ENCODE results near the gene HBG1.

The HBG1 gene

DNA sequence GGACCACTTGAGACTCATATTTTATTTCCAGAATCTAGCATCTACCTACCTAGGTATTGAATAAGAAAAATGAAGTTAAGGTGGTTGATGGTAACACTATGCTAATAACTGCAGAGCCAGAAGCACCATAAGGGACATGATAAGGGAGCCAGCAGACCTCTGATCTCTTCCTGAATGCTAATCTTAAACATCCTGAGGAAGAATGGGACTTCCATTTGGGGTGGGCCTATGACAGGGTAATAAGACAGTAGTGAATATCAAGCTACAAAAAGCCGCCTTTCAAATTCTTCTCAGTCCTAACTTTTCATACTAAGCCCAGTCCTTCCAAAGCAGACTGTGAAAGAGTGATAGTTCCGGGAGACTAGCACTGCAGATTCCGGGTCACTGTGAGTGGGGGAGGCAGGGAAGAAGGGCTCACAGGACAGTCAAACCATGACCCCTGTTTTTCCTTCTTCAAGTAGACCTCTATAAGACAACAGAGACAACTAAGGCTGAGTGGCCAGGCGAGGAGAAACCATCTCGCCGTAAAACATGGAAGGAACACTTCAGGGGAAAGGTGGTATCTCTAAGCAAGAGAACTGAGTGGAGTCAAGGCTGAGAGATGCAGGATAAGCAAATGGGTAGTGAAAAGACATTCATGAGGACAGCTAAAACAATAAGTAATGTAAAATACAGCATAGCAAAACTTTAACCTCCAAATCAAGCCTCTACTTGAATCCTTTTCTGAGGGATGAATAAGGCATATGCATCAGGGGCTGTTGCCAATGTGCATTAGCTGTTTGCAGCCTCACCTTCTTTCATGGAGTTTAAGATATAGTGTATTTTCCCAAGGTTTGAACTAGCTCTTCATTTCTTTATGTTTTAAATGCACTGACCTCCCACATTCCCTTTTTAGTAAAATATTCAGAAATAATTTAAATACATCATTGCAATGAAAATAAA, 24.8 kb downstream of the HBG1 start:
- no peak for DNase-seq

DNA sequence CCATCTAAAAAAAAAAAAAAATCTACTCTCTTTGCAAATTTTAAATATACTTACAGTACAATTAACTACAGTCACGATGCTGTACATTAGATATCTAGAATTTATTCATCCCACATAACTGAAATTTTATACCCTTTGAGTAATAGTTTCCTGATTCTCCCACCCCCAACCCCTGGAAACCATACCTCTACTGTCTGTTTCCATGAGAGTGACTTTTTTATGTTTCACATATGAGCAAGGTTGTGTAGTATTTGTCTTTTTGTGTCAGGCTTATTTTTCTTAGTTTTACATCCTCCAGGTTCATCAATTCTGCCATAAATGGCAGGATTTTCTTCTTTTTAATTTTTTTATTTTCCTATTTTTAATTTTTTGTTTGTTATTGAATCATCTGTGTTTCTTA, 26.0 kb downstream of the HBG1 start:
- no peak for DNase-seq

DNA sequence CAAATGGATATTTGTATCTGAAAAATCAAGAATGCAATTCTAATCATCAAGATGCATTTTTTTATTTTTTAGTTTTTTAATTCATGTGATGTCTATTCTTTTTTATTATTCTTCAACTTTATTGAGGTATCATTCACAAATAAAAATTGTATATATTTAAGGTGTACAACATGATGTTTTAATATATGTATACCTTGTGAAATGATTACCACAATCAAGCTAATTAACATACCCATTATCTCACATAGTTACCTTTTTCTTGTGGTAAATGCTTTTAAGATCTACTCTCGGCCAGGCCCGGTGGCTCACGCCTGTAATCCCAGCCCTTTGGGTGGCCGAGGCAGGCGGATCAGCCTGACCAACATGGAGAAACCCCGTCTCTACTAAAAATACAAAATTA, 26.5 kb downstream of the HBG1 start:
- no peak for DNase-seq

DNA sequence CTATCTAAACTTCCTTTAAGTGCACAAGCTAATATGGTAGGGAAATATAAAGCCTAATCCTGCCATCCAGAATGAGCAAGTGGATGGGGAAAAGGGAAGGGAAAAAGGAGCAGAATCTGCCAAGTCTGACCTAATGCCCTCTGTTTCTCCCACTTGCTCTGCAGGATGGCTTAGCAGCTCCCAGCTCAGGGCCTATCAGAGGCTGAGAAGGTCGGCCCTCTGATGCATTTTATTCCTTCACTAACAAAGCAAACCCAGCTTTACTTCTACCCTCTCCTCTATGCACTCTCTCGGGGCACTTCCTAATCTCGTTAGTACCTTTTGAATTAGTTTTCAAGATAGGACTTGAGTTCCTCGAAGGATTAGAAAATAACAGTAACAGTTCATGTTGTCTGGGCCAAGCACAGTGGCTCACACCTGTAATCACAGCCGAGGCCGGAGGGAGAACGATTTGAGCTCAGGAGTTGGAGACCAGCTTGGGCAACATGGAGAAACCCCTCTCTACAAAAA, 39.2 kb downstream of the HBG1 start:
- no peak for DNase-seq

DNA sequence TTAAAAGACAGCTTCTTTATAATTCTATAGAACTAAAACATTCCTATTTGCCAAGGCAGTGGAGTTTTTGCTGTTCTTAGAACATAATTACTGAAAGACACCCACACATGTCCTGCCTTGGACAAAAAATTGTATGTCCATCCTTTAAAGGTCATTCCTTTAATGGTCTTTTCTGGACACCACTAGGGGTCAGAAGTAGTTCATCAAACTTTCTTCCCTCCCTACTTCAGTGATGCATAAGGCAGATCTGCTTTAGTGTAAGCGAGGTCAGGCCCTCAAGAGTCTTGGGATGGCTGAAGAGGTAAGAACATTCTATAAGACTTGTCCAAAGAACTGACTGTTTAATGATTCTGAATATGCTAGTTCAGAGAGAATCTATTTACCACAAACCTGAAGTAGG, 44.9 kb downstream of the HBG1 start:
- no peak for DNase-seq

DNA sequence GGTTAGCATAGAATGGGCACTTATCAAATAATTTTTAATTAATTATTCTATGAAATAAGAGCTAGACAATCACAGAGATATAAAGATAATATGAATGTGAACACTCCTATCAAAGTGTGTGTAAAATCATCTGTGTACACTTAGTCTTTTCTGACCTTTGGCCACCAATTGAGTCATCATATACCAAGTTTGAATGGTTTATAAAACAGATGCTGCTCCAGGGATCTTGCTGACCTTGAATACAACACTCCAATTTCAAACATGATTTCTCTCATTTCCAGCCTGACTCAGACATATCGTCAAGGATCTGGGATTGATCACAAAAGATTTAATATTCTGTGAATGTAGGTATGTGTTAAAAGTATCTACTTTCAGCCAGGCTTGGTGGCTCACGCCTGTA, 46.3 kb downstream of the HBG1 start:
- no peak for DNase-seq

DNA sequence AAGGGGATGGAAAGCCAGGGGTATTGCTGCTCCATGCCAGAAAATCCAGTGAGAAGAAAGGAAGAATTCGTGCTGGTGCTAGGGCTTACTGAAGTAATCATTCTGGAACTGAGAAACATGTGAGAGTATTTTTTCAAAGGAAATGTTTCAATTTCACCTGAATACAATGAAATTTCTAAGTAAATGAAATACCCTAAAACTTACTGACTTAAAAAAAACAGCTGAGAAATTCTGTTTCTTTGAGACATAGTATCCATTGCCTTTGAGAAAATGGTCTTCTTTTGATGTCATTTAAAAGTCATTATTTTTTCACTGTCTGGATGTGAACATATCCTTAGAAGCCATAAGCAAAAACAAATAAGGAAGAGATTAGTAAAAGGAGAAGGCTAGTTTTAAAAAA, 49.1 kb downstream of the HBG1 start, which contains the start of gene OR51V1:
TSS of gene OR51V1 (minus strand) at position 101 of the 400 bp plus-strand sequence. CDS start at position 101, 0 bp downstream.
- no peak for DNase-seq

DNA sequence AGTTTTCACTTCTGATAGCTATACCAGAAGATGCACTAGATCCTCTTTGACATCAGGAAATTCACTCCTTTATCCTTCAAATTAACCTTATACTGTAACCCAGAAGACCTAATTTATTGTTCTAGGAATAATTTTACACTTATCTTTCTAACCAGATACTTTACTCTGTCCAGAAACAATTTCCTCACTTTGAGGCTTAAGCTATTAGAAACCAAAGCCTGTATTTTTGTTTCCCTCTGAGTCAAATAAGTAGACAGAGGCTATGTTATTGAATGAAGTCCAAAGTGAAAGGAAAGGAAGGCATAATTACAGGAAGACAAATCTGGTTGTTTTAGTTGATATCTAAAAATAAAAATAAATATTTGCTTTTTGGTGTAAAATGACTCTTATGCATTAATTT, 51.4 kb downstream of the HBG1 start:
- DNase-seq, result no peak

Measured in effector CD8-positive, alpha-beta T cell (primary cell).